ENCODE measurements around the gene CRELD2.

CRELD2 gene

GRCh38 chr22:49970528-49971231 lies 52.2 kb downstream of the CRELD2 start:
- peak; percentile 64 for DNase-seq

GRCh38 chr22:49971232-49972162 lies 53.1 kb downstream of the CRELD2 start:
- DNase-seq: no peak

- no peak for DNase-seq
Observed at GRCh38 chr22:49972163-49973017, 54.0 kb downstream of the CRELD2 start.

GRCh38 chr22:49973018-49973961 lies 54.9 kb downstream of the CRELD2 start:
- no peak for DNase-seq

GRCh38 chr22:49975543-49976389 lies 57.3 kb downstream of the CRELD2 start:
- DNase-seq: no peak

- DNase-seq: no peak
Observed at GRCh38 chr22:49976439-49977175, 58.2 kb downstream of the CRELD2 start.
